DMS153 treated with DMSO at 0.1 percent for 48 hours (cell line): ENCODE data around the gene CDC5L.

Source experiments
- DNase-seq: peaks from one replicate; lab custom pipeline; 2025; ENCODE audit not compliant: unreplicated experiment; lab: John Stamatoyannopoulos, UW

The CDC5L gene

DNA sequence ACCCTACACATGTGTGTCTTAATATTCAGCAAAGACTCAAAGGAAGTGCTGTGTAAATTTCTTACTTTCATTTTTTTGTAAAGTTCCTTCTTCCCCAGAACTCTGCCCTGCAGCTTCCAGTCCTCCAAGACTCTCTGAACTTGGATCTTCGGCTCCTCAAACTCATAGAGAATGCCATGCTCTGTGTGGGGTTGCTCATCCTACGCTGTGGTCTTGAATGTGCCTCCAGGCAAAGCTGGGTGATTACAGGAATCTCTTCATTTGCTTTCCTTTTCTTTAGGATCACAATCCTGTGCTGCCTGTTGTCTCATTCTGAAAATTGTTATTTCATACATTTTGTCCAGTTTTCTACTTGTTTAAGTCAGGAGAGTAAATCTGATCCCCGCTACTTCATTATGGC lies 14.5 kb upstream of the CDC5L start:
- DNase-seq: no peak

DNA sequence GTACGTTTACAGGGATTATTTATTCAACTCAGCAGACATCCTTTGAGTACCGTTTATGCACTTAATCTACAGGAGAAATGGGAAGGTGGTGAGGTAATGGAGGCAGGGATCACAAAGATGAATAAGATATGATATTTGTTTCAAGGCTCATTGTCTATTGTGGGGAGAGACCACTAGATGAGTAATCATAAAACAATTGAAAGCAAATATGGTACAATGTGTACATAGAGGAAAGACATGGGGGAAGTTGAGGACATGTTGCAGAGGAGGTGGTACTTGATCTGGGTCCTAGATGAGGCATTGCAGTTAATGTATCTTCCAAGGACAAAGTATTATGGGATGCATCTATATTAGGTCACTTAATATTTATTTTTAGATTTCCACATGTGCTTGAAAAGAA lies 13.7 kb upstream of the CDC5L start:
- DNase-seq: no peak

DNA sequence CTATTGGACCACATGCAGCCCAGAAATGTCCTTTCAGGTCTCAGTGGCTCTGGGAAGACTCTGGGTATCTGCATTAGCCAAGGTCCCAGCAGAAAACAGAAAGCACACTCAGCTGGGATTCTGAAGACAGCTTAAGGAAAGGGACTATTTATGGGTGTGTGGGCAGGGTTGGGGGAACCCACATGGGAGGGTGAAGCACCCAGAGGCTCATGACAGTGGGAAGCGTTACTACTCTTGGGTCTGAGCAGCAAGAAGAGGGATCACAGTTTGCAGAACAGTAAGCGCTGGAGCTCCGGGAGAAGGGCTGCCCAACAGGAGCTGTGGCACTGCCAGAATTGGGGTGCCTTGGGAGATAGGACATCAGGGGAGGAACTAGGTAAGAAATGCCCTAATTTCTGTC lies 12.4 kb upstream of the CDC5L start:
- DNase-seq: no peak

GRCh38 chr6:44377484-44377883 lies 10.0 kb upstream of the CDC5L start:
- no peak for DNase-seq

DNA sequence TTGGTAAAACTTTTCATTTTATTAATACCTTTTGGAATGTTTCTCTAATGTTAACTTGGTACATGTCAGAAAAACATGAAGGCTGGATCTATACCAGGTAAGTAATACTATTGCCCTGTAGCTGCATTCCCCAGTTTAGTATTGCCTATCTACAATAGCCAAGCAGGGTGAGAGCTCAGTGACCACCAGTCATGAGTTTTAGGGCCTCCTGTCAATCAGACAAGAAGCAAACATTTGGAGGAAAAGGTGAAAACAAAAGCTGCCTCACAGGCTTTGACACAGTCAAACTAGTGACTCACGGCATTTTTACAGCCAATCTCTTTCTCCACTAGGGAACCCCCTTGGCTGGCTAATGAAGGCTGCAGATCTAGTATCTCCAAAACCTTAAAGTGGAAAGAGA lies 9.5 kb upstream of the CDC5L start:
- no peak for DNase-seq

DNA sequence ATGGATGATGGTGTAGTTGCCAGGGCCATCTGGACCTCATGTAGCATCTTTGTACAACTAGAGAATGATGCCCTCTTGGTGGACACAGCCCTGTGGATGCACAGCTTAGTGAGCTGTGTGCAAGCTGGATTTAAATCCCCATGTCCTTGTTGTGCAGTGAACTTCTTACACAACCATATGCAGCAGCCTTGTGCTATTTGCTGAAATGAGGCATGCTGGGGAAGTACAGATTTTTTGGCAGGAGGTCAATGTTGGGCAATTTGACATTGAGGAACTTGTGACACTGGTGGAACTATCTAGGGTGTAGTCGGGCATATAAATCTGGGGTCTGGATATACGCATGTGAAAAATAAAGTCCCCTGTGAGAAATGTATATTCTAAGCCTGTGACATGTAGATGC lies 5.8 kb upstream of the CDC5L start:
- DNase-seq: no peak

- no peak for DNase-seq
These were observed 1.1 kb upstream of the CDC5L start for GRCh38 chr6:44386364-44386928.

- peak; percentile 67 for DNase-seq
These were observed 569 bp upstream of the CDC5L start for GRCh38 chr6:44386929-44387345.

DNA sequence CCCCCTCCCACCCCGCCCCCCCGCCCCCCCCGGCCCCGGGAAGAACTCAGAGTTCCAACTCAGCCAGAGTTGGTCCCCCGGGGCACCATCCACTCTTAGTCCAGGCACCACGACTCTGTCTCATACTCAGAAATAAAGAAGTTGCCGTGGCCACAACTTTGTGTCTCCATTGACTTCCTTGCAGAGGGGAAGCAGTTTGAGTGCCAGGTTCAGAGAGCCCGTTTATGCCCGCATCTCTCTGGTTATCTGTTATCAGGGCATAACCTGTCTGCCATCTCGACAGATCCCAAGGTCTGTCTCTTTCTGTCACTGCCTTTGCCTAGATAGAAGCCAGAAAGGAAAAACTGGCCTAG lies 605 bp downstream of the CDC5L start:
- no peak for DNase-seq

- no peak for DNase-seq
These were observed 1.4 kb downstream of the CDC5L start for GRCh38 chr6:44388887-44389286.

GRCh38 chr6:44390158-44390683 lies 2.7 kb downstream of the CDC5L start:
- no peak for DNase-seq

DNA sequence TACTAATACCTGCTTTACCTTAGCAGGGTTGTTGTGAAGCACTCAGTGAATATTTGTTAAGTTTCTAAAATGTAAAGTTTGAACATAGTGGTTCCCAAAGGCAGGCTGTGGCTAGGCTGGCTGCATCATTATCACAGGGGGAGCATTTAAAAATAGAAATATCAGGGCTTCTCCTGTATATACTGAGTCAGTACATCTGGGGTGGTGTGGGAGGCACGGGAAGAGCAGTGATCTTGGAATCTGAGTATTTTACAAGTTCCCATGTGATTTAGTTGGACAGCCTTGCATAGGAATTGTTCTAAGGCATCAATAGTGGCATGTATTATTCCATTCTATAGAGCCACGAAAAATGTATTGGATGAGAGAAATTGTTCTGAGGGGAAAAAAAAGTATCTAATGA lies 8.0 kb downstream of the CDC5L start:
- DNase-seq: no peak

DNA sequence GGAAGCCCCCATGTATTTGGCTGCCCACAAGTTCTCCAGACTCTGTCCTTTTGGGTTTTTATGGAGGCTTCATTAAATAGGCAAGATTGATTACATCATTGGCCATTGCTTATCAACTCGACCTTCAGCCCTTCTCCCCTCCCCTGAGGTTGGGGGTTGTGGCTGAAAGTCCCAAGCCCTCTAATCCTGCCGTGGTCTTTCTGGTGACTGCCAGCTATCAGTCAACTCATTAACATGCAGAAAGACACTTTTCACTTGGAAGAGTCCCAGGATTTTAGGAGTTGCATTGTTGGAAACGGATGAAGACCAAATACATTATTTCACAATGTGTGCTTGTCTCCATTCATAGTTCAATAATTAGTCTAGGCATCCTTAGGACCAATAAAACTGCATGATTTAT lies 9.5 kb downstream of the CDC5L start:
- no peak for DNase-seq

- no peak for DNase-seq
These were observed 10.1 kb downstream of the CDC5L start for GRCh38 chr6:44397424-44398164.

GRCh38 chr6:44399991-44400390 lies 12.5 kb downstream of the CDC5L start:
- DNase-seq: no peak

GRCh38 chr6:44400572-44400971 lies 13.1 kb downstream of the CDC5L start:
- DNase-seq: no peak

DNA sequence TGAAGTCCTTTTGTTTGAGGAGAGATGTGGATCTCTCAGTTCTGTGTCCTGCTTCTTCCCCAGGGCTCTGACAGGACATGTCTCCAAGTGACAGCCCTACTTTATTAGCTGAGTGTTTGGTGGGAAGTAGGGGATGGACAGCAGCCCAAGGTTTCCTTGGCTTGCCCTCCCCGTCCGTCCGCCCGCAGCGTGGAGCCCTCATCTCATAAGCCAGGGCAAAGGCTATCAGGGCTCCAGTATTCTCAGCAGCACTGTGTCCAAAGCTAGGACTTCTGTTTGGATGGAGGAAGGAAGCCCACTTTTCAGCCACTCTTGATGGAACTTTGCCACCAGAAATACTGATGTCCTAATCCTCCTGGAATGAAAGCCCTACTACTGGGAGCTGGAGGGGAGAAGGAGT lies 13.6 kb downstream of the CDC5L start:
- DNase-seq: no peak

GRCh38 chr6:44404022-44404714 lies 16.7 kb downstream of the CDC5L start:
- no peak for DNase-seq

DNA sequence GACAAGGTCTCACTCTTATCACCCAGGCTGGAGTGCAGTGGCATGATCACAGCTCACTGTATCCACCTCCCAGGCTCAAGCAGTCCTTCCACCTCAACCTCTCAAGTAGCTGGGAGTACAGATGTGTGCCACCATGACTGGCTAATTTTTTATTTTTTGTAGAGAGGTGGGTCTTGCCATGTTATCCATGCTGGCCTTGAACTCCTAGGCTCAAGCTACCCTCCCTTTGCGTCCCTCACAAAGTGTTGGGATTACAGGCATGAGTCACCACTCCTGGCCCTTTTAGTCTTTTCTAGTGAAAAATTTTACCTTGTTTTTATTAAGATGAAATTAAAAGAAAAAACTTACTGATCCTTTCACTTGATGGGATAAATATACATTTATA lies 17.2 kb downstream of the CDC5L start:
- no peak for DNase-seq

DNA sequence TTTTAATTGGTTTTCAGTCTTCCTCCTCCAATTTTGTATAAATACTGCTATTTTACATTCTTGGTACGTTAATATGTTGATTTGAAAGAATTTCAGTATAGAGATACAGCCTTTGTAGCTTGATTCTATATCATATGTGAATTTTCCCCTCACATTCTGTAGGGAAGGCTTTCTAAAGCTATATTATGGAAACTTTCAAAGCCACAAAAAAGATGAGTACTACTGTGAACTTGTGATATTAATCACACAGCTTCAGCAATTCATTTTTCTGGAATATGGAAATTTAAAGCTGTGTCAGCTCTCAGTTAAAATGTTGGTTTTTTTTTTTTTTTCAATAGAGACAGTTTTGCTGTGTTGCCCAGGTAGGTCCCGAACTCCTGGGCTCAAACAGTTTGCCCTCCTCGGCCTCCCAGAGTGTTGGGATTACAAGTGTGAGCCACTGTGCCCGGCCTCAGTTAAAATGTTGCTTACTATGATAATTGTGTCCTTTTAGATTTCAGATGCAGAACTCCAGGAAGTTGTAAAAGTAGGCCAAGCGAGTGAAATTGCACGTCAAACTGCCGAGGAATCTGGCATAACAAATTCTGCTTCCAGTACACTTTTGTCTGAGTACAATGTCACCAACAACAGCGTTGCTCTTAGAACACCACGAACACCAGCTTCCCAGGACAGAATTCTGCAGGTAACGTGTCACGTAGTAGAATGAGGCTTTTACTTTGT lies 20.6 kb downstream of the CDC5L start:
- DNase-seq: no peak

DNA sequence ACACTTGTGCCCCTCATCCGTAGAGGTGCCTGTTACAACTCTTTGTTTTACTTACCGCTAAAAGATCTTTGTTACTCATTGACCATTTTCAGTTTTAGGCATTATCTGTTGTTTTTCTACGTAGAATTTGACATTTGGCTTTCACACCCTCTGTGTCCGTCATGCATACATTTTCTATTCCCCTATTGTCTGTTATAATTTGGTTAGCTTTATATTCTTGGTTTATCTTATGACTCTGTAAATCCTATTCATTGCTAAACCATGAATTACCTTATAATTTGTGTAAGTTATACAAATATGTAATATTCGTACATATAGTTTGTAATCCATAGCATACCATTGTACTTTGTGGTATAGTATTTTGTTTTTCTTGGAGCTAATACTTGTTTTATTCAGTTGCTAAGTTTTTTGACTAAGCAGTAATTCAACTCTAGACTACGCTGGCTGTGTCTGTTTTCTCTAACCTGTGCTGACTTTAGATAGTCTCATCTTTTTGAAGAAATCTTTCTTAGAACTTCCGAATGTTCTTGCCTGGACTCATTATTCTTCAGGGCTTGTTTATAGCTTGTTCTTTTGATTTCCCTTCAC lies 21.8 kb downstream of the CDC5L start:
- no peak for DNase-seq
